C4-2B (cell line): ENCODE measurements around the gene POLDIP2.

ENCODE experiments used
- ZFX ChIP-seq: fragments of 450-650 bp; IDR thresholded peaks from 2 replicates; pipeline ENCODE4 v1.6.1; 2017
- TF ChIP-seq, protein P1 (sequence below): fragments of 450-650 bp; conservative IDR thresholded peaks from 2 replicates; pipeline ENCODE4 v1.5.1; 2017; ENCODE audit warnings: mild to moderate bottlenecking

DNA sequence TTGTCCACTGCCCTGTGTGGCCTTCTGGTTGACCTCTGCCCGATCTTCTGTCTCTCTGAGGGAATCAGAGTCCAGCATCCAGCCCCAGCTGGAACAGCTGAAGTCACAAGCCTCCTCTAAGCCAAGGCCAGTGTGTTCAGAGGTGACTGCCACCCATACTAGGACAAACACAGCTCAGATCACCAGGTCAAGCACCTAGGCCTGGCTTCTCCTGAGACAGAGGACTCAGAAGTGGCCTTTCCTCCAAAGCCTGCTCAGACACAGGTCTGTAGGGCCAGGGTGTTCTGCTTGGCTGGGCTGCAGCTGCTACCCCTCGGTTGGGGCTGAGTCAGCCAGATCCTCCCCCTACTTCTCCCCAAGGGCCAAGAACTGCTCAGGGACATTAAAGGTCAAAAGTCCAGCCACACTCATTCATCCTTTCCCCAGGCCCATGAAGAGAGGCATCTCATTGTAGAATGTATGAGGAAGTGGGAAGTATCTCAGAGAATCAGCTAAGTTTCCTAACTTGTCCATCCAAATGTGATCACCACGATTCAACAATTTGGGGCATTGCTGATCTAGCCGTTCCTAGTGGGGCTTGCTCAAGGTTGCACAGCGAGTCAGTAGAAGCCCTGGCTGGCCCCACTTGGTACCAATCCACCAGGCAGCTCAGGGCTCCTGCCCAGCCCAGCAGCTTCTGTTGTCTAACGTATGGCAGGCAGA, 41.1 kb upstream of the POLDIP2 start:
- TF ChIP-seq, protein P1, sequence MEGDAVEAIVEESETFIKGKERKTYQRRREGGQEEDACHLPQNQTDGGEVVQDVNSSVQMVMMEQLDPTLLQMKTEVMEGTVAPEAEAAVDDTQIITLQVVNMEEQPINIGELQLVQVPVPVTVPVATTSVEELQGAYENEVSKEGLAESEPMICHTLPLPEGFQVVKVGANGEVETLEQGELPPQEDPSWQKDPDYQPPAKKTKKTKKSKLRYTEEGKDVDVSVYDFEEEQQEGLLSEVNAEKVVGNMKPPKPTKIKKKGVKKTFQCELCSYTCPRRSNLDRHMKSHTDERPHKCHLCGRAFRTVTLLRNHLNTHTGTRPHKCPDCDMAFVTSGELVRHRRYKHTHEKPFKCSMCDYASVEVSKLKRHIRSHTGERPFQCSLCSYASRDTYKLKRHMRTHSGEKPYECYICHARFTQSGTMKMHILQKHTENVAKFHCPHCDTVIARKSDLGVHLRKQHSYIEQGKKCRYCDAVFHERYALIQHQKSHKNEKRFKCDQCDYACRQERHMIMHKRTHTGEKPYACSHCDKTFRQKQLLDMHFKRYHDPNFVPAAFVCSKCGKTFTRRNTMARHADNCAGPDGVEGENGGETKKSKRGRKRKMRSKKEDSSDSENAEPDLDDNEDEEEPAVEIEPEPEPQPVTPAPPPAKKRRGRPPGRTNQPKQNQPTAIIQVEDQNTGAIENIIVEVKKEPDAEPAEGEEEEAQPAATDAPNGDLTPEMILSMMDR = no peak
- TF ChIP-seq ZFX = no peak
